ENCODE results near the gene BSX.

GRCh38 chr11:123011510-123011909 lies 29.9 kb upstream of the BSX start:
- TF ChIP-seq CTCF (IDR thresholded peaks at IDR 0.05; ENCODE audit: insufficient read depth, low read length, poor library complexity, severe bottlenecking) (no peak), EZH2phosphoT487 (conservative IDR thresholded peaks at IDR 0.05; ENCODE audit: low read length) (no peak)
